GM21737 (cell line): ENCODE measurements around the gene TGM2.
A peak's percentile ranks its signal among the peaks of the same experiment; 100 is the strongest.
"Not testable (repeated sequence)": the region's sequence is repeated elsewhere in the genome, so short reads cannot be mapped to it uniquely, and the experiment has no call there.

ENCODE experiments used
- ATAC-seq: cut with Tn5 transposase; IDR thresholded peaks from one replicate; pipeline ENCODE4 v1.9.1; 2021; ENCODE audit warnings: mild to moderate bottlenecking, moderate library complexity; ENCODE audit not compliant: unreplicated experiment

TGM2 gene

DNA sequence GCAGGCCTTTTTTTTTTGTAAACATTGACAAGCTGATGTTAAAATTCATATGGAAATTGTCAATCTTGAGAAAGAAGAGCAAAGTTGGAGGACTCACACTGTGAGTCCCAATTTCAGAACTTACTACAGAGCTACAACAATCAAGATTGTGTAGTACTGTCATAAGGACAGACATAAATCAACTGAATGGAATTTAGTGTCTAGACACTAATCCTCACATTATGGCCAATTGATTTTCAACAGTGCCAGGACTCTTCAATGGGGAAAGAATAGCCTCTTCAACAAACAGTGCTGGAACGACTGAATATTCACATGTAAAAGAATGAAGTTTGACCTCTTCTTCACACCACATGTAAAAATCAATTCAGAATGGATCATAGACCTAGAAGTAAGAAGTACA is 60.8 kb downstream of the TGM2 start:
- no peak for ATAC-seq

GRCh38 chr20:38102206-38102605 is 62.9 kb downstream of the TGM2 start:
- not testable (repeated sequence) for ATAC-seq

GRCh38 chr20:38098952-38099351 is 66.1 kb downstream of the TGM2 start:
- no peak for ATAC-seq

DNA sequence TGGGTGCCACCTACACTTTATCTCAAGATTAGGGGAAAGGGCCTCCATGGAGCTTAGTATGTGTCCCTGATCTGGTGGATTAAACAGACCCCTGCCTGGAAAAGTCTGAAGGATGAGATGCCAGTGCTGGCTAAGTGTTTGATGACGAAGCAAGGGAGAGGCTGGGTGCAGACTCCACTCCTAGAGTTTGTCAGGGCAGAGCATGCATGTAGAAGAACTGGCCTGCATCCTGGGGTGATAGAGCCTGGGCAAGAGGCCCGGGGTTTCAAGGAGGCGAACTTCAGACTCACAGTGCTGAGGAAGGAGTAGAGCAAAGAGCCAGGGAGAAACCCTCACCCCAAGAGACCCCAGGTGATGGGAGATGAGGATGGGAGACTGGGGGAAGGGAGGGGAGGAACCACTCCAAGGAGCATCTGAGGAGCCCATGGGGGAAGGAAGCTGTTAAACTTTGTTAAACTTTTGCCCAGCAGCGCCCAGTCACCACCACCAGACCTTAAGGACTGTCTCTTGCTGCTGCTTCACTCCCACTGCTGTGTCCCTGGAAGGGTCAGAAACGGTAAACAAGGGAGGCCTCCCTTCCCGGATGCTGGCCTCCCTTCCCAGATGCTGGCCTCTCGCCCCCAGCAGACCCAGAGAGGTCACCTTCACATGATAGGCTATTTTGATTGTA is 69.9 kb downstream of the TGM2 start:
- ATAC-seq: no peak

GRCh38 chr20:38094373-38094891 is 70.6 kb downstream of the TGM2 start:
- peak; percentile 57 for ATAC-seq

DNA sequence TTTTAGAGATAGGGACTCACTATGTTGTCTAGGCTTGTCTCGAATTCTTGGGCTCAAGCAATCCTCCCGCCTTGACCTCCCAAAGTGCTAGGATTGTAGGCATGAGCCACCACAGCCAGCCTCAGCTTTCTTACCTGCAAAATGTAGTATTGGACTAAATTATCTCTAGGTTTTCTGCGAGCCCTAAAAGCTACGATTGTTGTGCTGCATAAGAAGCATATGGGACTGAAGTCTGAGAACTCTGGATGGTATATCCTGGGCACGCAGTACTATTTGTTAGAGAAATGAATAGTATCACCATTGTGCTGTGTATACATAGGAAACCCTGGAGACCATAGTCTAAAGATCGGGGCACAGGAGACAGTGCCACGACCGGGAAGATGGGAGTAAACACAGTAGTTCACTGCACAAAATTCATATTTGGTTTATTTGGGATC is 71.4 kb downstream of the TGM2 start:
- ATAC-seq: no peak

GRCh38 chr20:38092915-38093314 is 72.2 kb downstream of the TGM2 start:
- no peak for ATAC-seq

GRCh38 chr20:38092260-38092857 is 72.7 kb downstream of the TGM2 start:
- no peak for ATAC-seq

GRCh38 chr20:38091441-38092216 is 73.4 kb downstream of the TGM2 start:
- no peak for ATAC-seq

DNA sequence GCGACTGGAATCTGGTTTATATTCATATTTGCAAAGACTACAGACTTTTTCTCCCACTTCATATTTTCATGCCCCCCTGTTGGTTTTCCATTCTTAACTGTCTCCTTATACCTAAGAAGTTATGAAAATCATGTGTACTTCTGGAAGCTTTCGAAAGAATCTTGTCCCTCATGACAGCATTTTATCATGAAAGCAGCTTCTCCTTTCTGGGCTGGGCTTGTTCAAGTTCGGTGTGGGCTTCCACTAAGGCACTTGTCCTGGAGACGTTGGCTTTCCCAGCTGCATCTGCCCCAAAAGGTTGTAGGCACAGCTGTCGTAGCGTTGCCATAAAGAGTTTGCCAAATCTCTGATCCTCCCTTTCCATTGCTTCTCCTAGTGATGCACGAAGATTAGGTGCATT is 75.0 kb downstream of the TGM2 start:
- no peak for ATAC-seq

DNA sequence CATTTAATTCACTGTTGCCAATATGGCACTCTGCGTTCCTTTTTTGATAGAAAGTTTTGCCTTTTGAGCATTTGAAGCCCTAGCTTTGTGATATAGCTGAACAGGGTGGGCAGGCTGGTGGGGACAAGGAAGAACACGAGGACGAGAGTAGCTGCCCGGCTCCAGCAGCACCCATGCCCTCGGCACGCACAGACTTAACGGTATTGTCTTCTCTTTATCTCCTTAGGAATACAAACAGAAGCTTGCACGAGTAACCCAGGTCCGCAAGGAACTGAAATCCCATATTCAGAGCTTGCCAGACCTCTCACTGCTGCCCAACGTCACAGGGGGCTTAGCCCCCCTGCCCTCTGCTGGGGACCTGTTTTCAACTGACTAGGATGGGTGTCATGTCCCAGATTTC is 75.6 kb downstream of the TGM2 start:
- ATAC-seq: no peak

GRCh38 chr20:38085026-38085425 is 80.0 kb downstream of the TGM2 start:
- ATAC-seq: no peak

DNA sequence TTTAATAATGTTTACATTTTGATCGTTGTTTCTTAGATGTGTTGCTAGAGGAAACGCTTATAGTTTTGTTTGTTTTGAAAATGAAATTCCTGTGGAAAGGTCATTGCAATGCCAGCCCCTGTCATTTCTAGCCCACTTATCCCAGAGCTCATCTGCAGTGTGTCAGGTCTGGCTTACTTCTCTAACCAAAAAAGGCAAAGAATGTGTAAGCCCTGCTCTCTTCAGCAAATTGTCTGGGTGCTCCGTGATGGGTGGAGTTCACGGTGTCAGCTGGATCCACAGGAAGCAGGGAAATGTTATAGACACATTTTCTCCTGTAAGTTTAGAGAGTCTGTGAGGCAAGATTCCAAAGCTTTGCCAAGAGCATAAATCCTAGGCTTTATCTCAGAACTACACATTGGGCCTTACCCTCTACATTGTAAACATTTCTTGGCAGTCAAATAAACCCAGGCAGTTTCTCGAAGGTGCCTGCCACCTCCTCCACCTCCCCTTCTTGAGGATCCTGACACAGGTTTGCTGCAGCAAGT is 80.6 kb downstream of the TGM2 start:
- no peak for ATAC-seq

- no peak for ATAC-seq
Observed at GRCh38 chr20:38083338-38084048, 81.6 kb downstream of the TGM2 start.

- ATAC-seq: no peak
Observed at GRCh38 chr20:38082894-38083293, 82.2 kb downstream of the TGM2 start.

DNA sequence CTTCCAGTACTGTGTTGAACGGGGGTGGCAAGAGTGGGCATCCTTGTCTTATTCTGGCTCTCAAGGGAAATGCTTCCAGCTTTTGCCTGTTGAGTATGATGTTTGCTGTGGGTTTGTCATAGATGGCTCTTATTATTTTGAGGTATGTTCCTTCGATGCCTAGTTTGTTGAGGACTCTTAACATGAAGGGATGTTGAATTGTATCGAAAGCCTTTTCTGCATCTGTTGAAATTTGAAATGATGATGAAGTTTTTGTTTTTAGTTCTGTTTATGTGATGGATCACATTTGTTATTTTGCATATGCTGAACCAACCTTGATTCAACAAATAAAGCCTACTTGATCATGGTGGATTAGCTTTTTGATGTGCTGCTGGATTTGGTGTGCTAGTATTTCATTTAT is 83.5 kb downstream of the TGM2 start:
- no peak for ATAC-seq

DNA sequence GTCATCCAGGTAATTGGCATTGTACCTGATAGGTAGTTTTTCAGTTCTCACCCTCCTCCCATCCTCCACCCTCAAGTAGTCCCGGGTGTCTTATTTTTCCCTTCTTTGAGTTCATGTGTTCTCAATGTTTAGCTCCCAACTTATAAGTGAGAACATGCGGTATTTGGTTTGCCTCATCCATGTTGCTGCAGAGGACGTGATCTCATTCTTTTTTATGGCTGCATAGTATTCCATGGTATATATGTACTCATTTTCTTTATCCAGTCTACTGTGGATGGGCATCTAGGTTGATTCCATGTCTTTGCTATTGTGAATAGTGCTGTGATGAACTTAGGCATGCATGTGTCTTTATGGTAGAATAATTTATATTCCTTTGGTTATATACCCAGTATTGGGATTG is 85.7 kb downstream of the TGM2 start:
- ATAC-seq: no peak

DNA sequence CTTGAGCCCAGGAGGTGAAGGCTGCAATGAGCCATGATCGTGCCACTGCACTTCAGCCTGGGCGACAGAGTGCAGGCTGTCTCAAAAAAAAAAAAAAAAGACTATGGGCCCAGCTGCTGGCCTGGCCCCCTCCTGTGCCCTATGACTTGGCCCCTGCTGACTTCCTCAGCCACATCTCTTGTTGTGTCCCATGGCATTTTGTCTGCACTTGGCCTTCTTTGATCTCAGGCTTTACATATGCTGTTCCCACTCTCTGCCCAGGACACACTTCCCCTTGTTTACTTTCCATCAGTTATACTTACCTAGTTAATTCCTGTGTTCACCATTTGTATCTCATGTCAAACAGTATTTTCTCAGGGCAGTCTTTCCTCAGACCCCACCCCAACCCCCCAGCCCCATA is 87.0 kb downstream of the TGM2 start:
- no peak for ATAC-seq
